HepG2 (cell line): ENCODE data around the gene NDUFB10. TPM values are rescaled to one million over a fixed set of nuclear protein-coding genes. Genes with fewer than 3 reads are reported as not detected.

Source experiments
- ASH2L ChIP-seq: fragments of 300-600, 200-600 bp; sonication (generic); IDR thresholded peaks from 2 replicates; pipeline ENCODE4 v1.7.0; 2017; ENCODE audit warnings: low read depth, mild to moderate bottlenecking, moderate library complexity, mixed read lengths, low read length; ENCODE audit not compliant: insufficient read length
- RORA ChIP-seq: sonication (generic); formaldehyde crosslinking; IDR thresholded peaks from 2 replicates; pipeline ENCODE4 v1.5.0; 2020; ENCODE audit warnings: mild to moderate bottlenecking, missing genetic modification reagents, moderate library complexity
- SNRNP70 ChIP-seq: fragments of 200-400 bp; formaldehyde crosslinking; IDR thresholded peaks from 2 replicates; pipeline ENCODE4 v1.6.1; 2017; ENCODE audit warnings: mild to moderate bottlenecking, low read depth, low read length, moderate library complexity
- SPEN ChIP-seq: sonication (generic); formaldehyde crosslinking; IDR thresholded peaks from 2 replicates; pipeline ENCODE4 v1.5.1; 2020; ENCODE audit warnings: low read depth, mild to moderate bottlenecking, missing genetic modification reagents
- SSRP1 ChIP-seq: IDR thresholded peaks from 2 replicates; pipeline ENCODE4 v1.6.1; 2016; ENCODE audit warnings: control low read depth
- TMF1 ChIP-seq: sonication (generic); formaldehyde crosslinking; IDR thresholded peaks from 2 replicates; pipeline ENCODE4 v1.8.1; 2022; ENCODE audit warnings: low read depth, missing genetic modification reagents
- ZBTB8A ChIP-seq: sonication (generic); formaldehyde crosslinking; IDR thresholded peaks from 2 replicates; pipeline ENCODE4 v1.4.0; 2020; ENCODE audit warnings: mild to moderate bottlenecking, low read depth, missing genetic modification reagents, borderline replicate concordance
- ZFX ChIP-seq: sonication (generic); formaldehyde crosslinking; IDR thresholded peaks from 2 replicates; pipeline ENCODE4 v1.4.0; 2020; ENCODE audit warnings: mild to moderate bottlenecking, low read depth, missing genetic modification reagents, moderate library complexity
- ZNF614 ChIP-seq: IDR thresholded peaks from 2 replicates; pipeline ENCODE4 v1.6.1; 2018; ENCODE audit warnings: missing biosample characterization, missing genetic modification reagents, inconsistent platforms, borderline replicate concordance
- ZNF672 ChIP-seq: sonication (generic); formaldehyde crosslinking; IDR thresholded peaks from 2 replicates; pipeline ENCODE4 v1.8.1; 2022; ENCODE audit warnings: missing genetic modification reagents
- ZNF766 ChIP-seq: sonication (generic); formaldehyde crosslinking; IDR thresholded peaks from 2 replicates; pipeline ENCODE4 v1.5.0; 2020; ENCODE audit warnings: missing genetic modification reagents, borderline replicate concordance
- ZNF790 ChIP-seq: sonication (generic); formaldehyde crosslinking; IDR thresholded peaks from 2 replicates; pipeline ENCODE4 v1.8.0; 2022; ENCODE audit warnings: missing genetic modification reagents, mild to moderate bottlenecking, borderline replicate concordance
- polyA plus RNA-seq, 8 experiments: library from polyadenylated mRNA; depleted of rRNA in 3 of 8; stranded (reverse) in 7 of 8; unstranded in 1 of 8; fragments of >200 nt; fragmentation: Illumina TruSeq in 4 of 8; extraction: Trizol in 4 of 8; gene quantifications; 2 replicates each; pipeline versions ENCODE4 v1.2.1 to v1.2.3, GENCODE V29; 2011 to 2016; ENCODE audit warnings: low read depth in 4 of 8, missing spikeins in 1 of 8, mixed read lengths in 1 of 8; ENCODE audit not compliant: insufficient read depth in 1 of 8
- total RNA-seq, 5 experiments: library from RNA; depleted of rRNA; stranded (reverse); fragments of >200 nt; fragmentation: Illumina TruSeq; extraction: Trizol; gene quantifications; 2 replicates each; pipeline ENCODE4 v1.2.3, GENCODE V29; 2016; ENCODE audit warnings: low read depth in 1 of 5
- TF ChIP-seq, protein P1 (sequence below): sonication (generic); formaldehyde crosslinking; IDR thresholded peaks from 2 replicates; pipeline ENCODE4 v1.8.1; 2023; ENCODE audit warnings: mild to moderate bottlenecking, missing genetic modification reagents, borderline replicate concordance
- TF ChIP-seq, protein P2 (sequence below): sonication (generic); formaldehyde crosslinking; conservative IDR thresholded peaks from 2 replicates; pipeline ENCODE4 v1.4.0; 2020; ENCODE audit warnings: mild to moderate bottlenecking, missing genetic modification reagents, moderate library complexity
- TF ChIP-seq, protein P3 (sequence below): sonication (generic); formaldehyde crosslinking; IDR thresholded peaks from 2 replicates; pipeline ENCODE4 v1.5.1; 2020; ENCODE audit warnings: mild to moderate bottlenecking, missing genetic modification reagents, borderline replicate concordance
- TF ChIP-seq, protein P4 (sequence below): sonication (generic); formaldehyde crosslinking; IDR thresholded peaks from 2 replicates; pipeline ENCODE4 v1.5.0; 2020; ENCODE audit warnings: missing genetic modification reagents
- TF ChIP-seq, protein P5 (sequence below): sonication (generic); formaldehyde crosslinking; IDR thresholded peaks from 2 replicates; pipeline ENCODE4 v1.5.0; 2020; ENCODE audit warnings: missing genetic modification reagents
- TF ChIP-seq, protein P6 (sequence below): sonication (generic); formaldehyde crosslinking; IDR thresholded peaks from 2 replicates; pipeline ENCODE4; 2020; ENCODE audit warnings: missing genetic modification reagents, mild to moderate bottlenecking, borderline replicate concordance

NDUFB10 gene
- total and polyA plus RNA-seq, 2 of the 13 experiments (the other 11 are each of a cell fraction or from before 2014, with no cell fraction given) = 68.6 to 157 TPM

DNA sequence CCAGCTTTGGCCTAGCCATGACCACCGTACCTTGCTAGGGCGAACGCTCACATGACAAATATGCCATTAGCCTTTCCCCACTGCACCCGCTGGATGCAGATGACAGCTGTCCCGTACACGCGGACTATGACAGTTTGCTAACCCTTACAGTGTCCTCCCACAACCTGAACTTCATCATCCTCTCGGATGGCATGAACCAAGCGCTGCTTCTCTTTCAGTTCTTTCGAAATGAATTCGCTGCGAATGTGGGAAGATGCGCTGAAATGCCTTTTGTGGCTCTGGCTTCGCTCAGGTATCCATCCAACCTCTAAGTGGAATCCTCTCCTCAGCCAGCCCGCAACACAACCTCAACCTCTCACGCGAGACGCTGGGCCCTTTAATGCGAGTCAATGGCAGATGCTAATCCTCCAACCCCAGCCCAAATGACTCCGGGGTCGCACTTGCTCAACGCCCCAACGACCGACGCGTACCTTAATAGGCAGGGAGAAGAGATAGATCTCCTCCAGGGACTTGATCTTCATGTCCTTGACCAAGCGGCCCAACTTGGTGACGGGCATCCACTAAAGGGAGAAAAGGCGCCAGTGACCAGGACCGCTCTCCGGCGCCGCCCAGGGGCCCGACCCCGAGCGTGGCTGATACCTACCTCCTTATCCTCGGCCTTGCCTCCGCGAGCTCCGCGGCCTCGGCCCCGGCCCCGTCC, 4.6 kb downstream of the NDUFB10 start (continued):
- TF ChIP-seq ZNF766 = no peak
- no peak for TF ChIP-seq RORA (CRISPR knock-in tag)
- TF ChIP-seq TMF1 (CRISPR knock-in tag) = no peak
- TF ChIP-seq ZNF614 (CRISPR knock-in tag) = no peak
- peak; percentile 41 for TF ChIP-seq ASH2L
- TF ChIP-seq ZBTB8A = no peak
- TF ChIP-seq, protein P1, sequence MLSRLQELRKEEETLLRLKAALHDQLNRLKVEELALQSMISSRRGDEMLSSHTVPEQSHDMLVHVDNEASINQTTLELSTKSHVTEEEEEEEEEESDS (CRISPR knock-in tag) = no peak
- no peak for TF ChIP-seq ZFX (CRISPR knock-in tag)
- TF ChIP-seq, protein P2, sequence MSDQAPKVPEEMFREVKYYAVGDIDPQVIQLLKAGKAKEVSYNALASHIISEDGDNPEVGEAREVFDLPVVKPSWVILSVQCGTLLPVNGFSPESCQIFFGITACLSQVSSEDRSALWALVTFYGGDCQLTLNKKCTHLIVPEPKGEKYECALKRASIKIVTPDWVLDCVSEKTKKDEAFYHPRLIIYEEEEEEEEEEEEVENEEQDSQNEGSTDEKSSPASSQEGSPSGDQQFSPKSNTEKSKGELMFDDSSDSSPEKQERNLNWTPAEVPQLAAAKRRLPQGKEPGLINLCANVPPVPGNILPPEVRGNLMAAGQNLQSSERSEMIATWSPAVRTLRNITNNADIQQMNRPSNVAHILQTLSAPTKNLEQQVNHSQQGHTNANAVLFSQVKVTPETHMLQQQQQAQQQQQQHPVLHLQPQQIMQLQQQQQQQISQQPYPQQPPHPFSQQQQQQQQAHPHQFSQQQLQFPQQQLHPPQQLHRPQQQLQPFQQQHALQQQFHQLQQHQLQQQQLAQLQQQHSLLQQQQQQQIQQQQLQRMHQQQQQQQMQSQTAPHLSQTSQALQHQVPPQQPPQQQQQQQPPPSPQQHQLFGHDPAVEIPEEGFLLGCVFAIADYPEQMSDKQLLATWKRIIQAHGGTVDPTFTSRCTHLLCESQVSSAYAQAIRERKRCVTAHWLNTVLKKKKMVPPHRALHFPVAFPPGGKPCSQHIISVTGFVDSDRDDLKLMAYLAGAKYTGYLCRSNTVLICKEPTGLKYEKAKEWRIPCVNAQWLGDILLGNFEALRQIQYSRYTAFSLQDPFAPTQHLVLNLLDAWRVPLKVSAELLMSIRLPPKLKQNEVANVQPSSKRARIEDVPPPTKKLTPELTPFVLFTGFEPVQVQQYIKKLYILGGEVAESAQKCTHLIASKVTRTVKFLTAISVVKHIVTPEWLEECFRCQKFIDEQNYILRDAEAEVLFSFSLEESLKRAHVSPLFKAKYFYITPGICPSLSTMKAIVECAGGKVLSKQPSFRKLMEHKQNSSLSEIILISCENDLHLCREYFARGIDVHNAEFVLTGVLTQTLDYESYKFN (CRISPR knock-in tag) = no peak
- no peak for TF ChIP-seq SNRNP70
- TF ChIP-seq, protein P3, sequence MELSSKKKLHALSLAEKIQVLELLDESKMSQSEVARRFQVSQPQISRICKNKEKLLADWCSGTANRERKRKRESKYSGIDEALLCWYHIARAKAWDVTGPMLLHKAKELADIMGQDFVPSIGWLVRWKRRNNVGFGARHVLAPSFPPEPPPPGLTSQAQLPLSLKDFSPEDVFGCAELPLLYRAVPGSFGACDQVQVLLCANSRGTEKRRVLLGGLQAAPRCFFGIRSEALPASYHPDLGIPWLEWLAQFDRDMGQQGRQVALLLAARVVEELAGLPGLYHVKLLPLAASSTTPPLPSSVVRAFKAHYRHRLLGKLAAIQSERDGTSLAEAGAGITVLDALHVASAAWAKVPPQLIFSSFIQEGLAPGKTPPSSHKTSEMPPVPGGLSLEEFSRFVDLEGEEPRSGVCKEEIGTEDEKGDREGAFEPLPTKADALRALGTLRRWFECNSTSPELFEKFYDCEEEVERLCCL (CRISPR knock-in tag) = no peak
- no peak for TF ChIP-seq ZNF790 (CRISPR knock-in tag)
- TF ChIP-seq ZNF672 (CRISPR knock-in tag) = no peak
- no peak for TF ChIP-seq SPEN (CRISPR knock-in tag)
- TF ChIP-seq, protein P4, sequence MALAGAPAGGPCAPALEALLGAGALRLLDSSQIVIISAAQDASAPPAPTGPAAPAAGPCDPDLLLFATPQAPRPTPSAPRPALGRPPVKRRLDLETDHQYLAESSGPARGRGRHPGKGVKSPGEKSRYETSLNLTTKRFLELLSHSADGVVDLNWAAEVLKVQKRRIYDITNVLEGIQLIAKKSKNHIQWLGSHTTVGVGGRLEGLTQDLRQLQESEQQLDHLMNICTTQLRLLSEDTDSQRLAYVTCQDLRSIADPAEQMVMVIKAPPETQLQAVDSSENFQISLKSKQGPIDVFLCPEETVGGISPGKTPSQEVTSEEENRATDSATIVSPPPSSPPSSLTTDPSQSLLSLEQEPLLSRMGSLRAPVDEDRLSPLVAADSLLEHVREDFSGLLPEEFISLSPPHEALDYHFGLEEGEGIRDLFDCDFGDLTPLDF (CRISPR knock-in tag) = no peak
- TF ChIP-seq, protein P5, sequence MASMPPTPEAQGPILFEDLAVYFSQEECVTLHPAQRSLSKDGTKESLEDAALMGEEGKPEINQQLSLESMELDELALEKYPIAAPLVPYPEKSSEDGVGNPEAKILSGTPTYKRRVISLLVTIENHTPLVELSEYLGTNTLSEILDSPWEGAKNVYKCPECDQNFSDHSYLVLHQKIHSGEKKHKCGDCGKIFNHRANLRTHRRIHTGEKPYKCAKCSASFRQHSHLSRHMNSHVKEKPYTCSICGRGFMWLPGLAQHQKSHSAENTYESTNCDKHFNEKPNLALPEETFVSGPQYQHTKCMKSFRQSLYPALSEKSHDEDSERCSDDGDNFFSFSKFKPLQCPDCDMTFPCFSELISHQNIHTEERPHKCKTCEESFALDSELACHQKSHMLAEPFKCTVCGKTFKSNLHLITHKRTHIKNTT (CRISPR knock-in tag) = no peak
- TF ChIP-seq SSRP1 (CRISPR knock-in tag) = peak; percentile 40; the same call in 1 of the 2 replicates
- TF ChIP-seq, protein P6, sequence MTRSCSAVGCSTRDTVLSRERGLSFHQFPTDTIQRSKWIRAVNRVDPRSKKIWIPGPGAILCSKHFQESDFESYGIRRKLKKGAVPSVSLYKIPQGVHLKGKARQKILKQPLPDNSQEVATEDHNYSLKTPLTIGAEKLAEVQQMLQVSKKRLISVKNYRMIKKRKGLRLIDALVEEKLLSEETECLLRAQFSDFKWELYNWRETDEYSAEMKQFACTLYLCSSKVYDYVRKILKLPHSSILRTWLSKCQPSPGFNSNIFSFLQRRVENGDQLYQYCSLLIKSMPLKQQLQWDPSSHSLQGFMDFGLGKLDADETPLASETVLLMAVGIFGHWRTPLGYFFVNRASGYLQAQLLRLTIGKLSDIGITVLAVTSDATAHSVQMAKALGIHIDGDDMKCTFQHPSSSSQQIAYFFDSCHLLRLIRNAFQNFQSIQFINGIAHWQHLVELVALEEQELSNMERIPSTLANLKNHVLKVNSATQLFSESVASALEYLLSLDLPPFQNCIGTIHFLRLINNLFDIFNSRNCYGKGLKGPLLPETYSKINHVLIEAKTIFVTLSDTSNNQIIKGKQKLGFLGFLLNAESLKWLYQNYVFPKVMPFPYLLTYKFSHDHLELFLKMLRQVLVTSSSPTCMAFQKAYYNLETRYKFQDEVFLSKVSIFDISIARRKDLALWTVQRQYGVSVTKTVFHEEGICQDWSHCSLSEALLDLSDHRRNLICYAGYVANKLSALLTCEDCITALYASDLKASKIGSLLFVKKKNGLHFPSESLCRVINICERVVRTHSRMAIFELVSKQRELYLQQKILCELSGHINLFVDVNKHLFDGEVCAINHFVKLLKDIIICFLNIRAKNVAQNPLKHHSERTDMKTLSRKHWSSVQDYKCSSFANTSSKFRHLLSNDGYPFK (CRISPR knock-in tag) = no peak
